DND-41 (cell line): ENCODE data around the gene GNAO1.

ENCODE experiments used
- ATAC-seq: fragments of 200-7000 bp; cut with Tn5 transposase; 3 replicates; pipeline ENCODE4 v1.9.1; 2021; ENCODE audit warnings: low read depth; ENCODE audit not compliant: insufficient read depth
- DNase-seq: peaks from one replicate; pipeline ENCODE4 v3.0.0-alpha.2; 2020
- H2AFZ ChIP-seq: 2 replicates; pipeline ENCODE4 v1.6.0; 2012; ENCODE audit warnings: low read depth, low read length
- H3K27ac ChIP-seq: 2 replicates; pipeline ENCODE4 v1.5.1; 2012; ENCODE audit warnings: low read length, inconsistent platforms
- H3K27me3 ChIP-seq: fragments of 200-600 bp; sonication (generic); 2 replicates; pipeline ENCODE4 v1.6.0; 2012; ENCODE audit warnings: low read length, mild to moderate bottlenecking, inconsistent platforms; ENCODE audit not compliant: insufficient read depth, poor library complexity
- H3K36me3 ChIP-seq: 2 replicates; pipeline ENCODE4 v1.5.1; 2012; ENCODE audit warnings: low read length, inconsistent platforms; ENCODE audit not compliant: insufficient read depth
- H3K4me1 ChIP-seq: 2 replicates; pipeline ENCODE4 v1.5.1; 2012; ENCODE audit warnings: mild to moderate bottlenecking, low read length; ENCODE audit not compliant: insufficient read depth
- H3K4me2 ChIP-seq: 2 replicates; pipeline ENCODE4 v1.6.0; 2012; ENCODE audit warnings: mild to moderate bottlenecking, moderate library complexity, low read length, inconsistent platforms; ENCODE audit not compliant: insufficient read depth
- H3K4me3 ChIP-seq, 2 experiments: fragments of 200-600 bp in 1 of 2; shearing (Covaris generic) in 1 of 2; 2 replicates each; pipeline ENCODE4 v1.5.1; 2012 to 2016; ENCODE audit warnings: inconsistent platforms in 2 of 2, low read length in 2 of 2, mild to moderate bottlenecking in 2 of 2, low read depth in 1 of 2, moderate library complexity in 1 of 2
- H3K79me2 ChIP-seq: 2 replicates; pipeline ENCODE4 v1.6.0; 2012; ENCODE audit warnings: low read length, inconsistent platforms; ENCODE audit not compliant: insufficient read depth
- H3K9ac ChIP-seq: 2 replicates; pipeline ENCODE4 v1.6.0; 2012; ENCODE audit warnings: low read depth, mild to moderate bottlenecking, inconsistent platforms, low read length, moderate library complexity
- H3K9me3 ChIP-seq: 2 replicates; pipeline ENCODE4 v1.5.1; 2012; ENCODE audit warnings: low read length, moderate library complexity, mild to moderate bottlenecking, inconsistent platforms; ENCODE audit not compliant: insufficient read depth, severe bottlenecking
- H4K20me1 ChIP-seq: 2 replicates; pipeline ENCODE4 v1.6.0; 2012; ENCODE audit warnings: low read length; ENCODE audit not compliant: insufficient read depth
- CTCF ChIP-seq: IDR thresholded peaks from 2 replicates; pipeline ENCODE4 v1.5.1; 2012; ENCODE audit warnings: borderline replicate concordance, low read length, moderate library complexity, mild to moderate bottlenecking; ENCODE audit not compliant: poor library complexity, severe bottlenecking; ENCODE audit errors: extremely low read depth
- EZH2 ChIP-seq: IDR thresholded peaks from 3 replicates; pipeline ENCODE4 v1.6.1; 2012; ENCODE audit warnings: borderline replicate concordance, low read depth, mild to moderate bottlenecking, moderate library complexity, low read length, inconsistent platforms; ENCODE audit not compliant: severe bottlenecking

GNAO1 gene

GRCh38 chr16:56314244-56314850 is 123.1 kb downstream of the GNAO1 start:
- H3K4me3 ChIP-seq = no peak overlapping the region
- peaks cover 18% of the 10 kb centered on the region for H4K20me1 ChIP-seq
- no peak overlapping the region for H3K9ac ChIP-seq
- ATAC-seq = no peak
- TF ChIP-seq EZH2 = no peak
- TF ChIP-seq CTCF = no peak
- H2AFZ ChIP-seq = no peak overlapping the region
- no peaks in the 10 kb centered on the region for H3K9me3 ChIP-seq
- no peak for DNase-seq
- no peaks in the 10 kb centered on the region for H3K79me2 ChIP-seq
- no peak overlapping the region for H3K27ac ChIP-seq
- H3K4me2 ChIP-seq = no peak overlapping the region
- 0 out of 2 replicates have a peak, but pooled peaks cover 4% of the 10 kb centered on the region for H3K36me3 ChIP-seq
- no peaks in the 10 kb centered on the region for H3K27me3 ChIP-seq
- H3K4me1 ChIP-seq = no peaks in the 10 kb centered on the region

GRCh38 chr16:56315955-56316354 is 124.7 kb downstream of the GNAO1 start:
- H3K4me1 ChIP-seq = no peaks in the 10 kb centered on the region
- H3K27ac ChIP-seq = no peak overlapping the region
- H3K36me3 ChIP-seq = 0 out of 2 replicates have a peak, but pooled peaks cover 5% of the 10 kb centered on the region
- TF ChIP-seq CTCF = no peak
- TF ChIP-seq EZH2 = no peak
- no peaks in the 10 kb centered on the region for H3K79me2 ChIP-seq
- no peak overlapping the region for H3K9ac ChIP-seq
- H4K20me1 ChIP-seq = peaks cover 18% of the 10 kb centered on the region
- H3K4me2 ChIP-seq = no peak overlapping the region
- no peak for ATAC-seq
- no peak overlapping the region for H2AFZ ChIP-seq
- no peak overlapping the region for H3K4me3 ChIP-seq
- no peak for DNase-seq
- H3K9me3 ChIP-seq = no peaks in the 10 kb centered on the region
- no peaks in the 10 kb centered on the region for H3K27me3 ChIP-seq

GRCh38 chr16:56316545-56316944 is 125.3 kb downstream of the GNAO1 start:
- ATAC-seq = no peak
- H3K4me1 ChIP-seq = no peaks in the 10 kb centered on the region
- H3K4me3 ChIP-seq = no peak overlapping the region
- peaks cover 16% of the 10 kb centered on the region for H4K20me1 ChIP-seq
- no peaks in the 10 kb centered on the region for H3K9me3 ChIP-seq
- 0 out of 2 replicates have a peak, but pooled peaks cover 5% of the 10 kb centered on the region for H3K36me3 ChIP-seq
- TF ChIP-seq CTCF (no peak), EZH2 (no peak)
- no peaks in the 10 kb centered on the region for H3K79me2 ChIP-seq
- H3K27ac ChIP-seq = no peak overlapping the region
- no peak overlapping the region for H2AFZ ChIP-seq
- no peak overlapping the region for H3K9ac ChIP-seq
- DNase-seq = no peak
- no peak overlapping the region for H3K4me2 ChIP-seq
- H3K27me3 ChIP-seq = no peaks in the 10 kb centered on the region
